Hepatic stellate cell (primary cell): ENCODE data around the gene CABLES2.

Source experiments
- DNase-seq: peaks from one replicate; pipeline ENCODE4 v3.0.0; 2011; ENCODE audit warnings: low spot score

Gene CABLES2

GRCh38 chr20:62405108-62405980 is 1.7 kb downstream of the CABLES2 start:
- DNase-seq, result peak; percentile 86

- no peak for DNase-seq
Observed at GRCh38 chr20:62404761-62405107, 2.4 kb downstream of the CABLES2 start.

- DNase-seq, result no peak
Observed at GRCh38 chr20:62404112-62404665, 2.9 kb downstream of the CABLES2 start.

GRCh38 chr20:62403331-62403730 is 3.8 kb downstream of the CABLES2 start:
- DNase-seq, result no peak

- DNase-seq, result no peak
Observed at GRCh38 chr20:62402456-62403150, 4.5 kb downstream of the CABLES2 start.

GRCh38 chr20:62401331-62401779 is 5.7 kb downstream of the CABLES2 start:
- DNase-seq, result no peak

- no peak for DNase-seq
Observed at GRCh38 chr20:62400541-62400940, 6.5 kb downstream of the CABLES2 start.

GRCh38 chr20:62400021-62400420 is 7.1 kb downstream of the CABLES2 start:
- no peak for DNase-seq

- no peak for DNase-seq
Observed at GRCh38 chr20:62398120-62398821, 8.8 kb downstream of the CABLES2 start.

- DNase-seq, result no peak
Observed at GRCh38 chr20:62396367-62397239, 10.5 kb downstream of the CABLES2 start.

GRCh38 chr20:62395311-62396242 is 11.5 kb downstream of the CABLES2 start:
- DNase-seq, result no peak

GRCh38 chr20:62394248-62395245 is 12.5 kb downstream of the CABLES2 start:
- DNase-seq, result no peak

GRCh38 chr20:62393830-62394229 is 13.3 kb downstream of the CABLES2 start:
- no peak for DNase-seq

- no peak for DNase-seq
Observed at GRCh38 chr20:62393335-62393665, 13.8 kb downstream of the CABLES2 start.

- DNase-seq, result no peak
Observed at GRCh38 chr20:62392621-62393334, 14.3 kb downstream of the CABLES2 start.

- DNase-seq, result no peak
Observed at GRCh38 chr20:62392077-62392418, 15.0 kb downstream of the CABLES2 start.

GRCh38 chr20:62391165-62392076 is 15.7 kb downstream of the CABLES2 start:
- DNase-seq, result no peak
